Stomach (tissue), 9 donors: Measurements from ENCODE around the gene SYNGR3. TPM values are rescaled to one million over a fixed set of nuclear protein-coding genes. Genes with fewer than 3 reads are reported as not detected.

ENCODE experiments used
- DNase-seq, 2 donors: peaks; one replicate each; pipeline versions ENCODE4 v3.0.0 to v3.0.0-alpha.2; 2013 to 2019
- H3K27ac ChIP-seq, 5 donors: fragments of 200-600 bp in 4 of 5; sonication (generic) in 4 of 5; one replicate each; pipeline ENCODE4 v1.5.1; 2013 to 2019; ENCODE audit warnings: mild to moderate bottlenecking in 1 of 5, moderate library complexity in 1 of 5
- H3K27me3 ChIP-seq, 3 donors: fragments of 200-600 bp; sonication (generic); one replicate each; pipeline ENCODE4 v1.5.1; 2017 to 2019; ENCODE audit warnings: mixed run types in 1 of 3
- H3K36me3 ChIP-seq, 4 donors: fragments of 200-600 bp; sonication (generic); 1 replicate in 3 of 4; 2 replicates in 1 of 4; pipeline ENCODE4 v1.5.1; 2016 to 2019
- H3K4me1 ChIP-seq, 4 donors: fragments of 200-600 bp; sonication (generic); one replicate each; pipeline ENCODE4 v1.5.1; 2016 to 2019
- H3K4me3 ChIP-seq, 4 donors: fragments of 200-600 bp; sonication (generic) in 3 of 4; one replicate each; pipeline ENCODE4 v1.5.1; 2016 to 2019; ENCODE audit warnings: mild to moderate bottlenecking in 1 of 4
- H3K9me3 ChIP-seq, 4 donors: fragments of 200-600 bp; sonication (generic); one replicate each; pipeline ENCODE4 v1.5.1; 2016 to 2019
- CTCF ChIP-seq, 7 experiments: fragments of 450-650 bp in 4 of 7; fragments of 200-600 bp in 3 of 7; sonication (generic) in 3 of 7; IDR thresholded peaks; one replicate each; pipeline ENCODE4 v1.5.1; 2016 to 2019; ENCODE audit warnings: antibody characterized with exemption in 7 of 7, control low read depth in 2 of 7, mild to moderate bottlenecking in 1 of 7
- EP300 ChIP-seq: sonication (generic); formaldehyde crosslinking; IDR thresholded peaks from one replicate; pipeline ENCODE4 v1.6.1; 2017; ENCODE audit warnings: antibody characterized with exemption
- POLR2A ChIP-seq, 4 donors: fragments of 450-650 bp; IDR thresholded peaks; one replicate each; pipeline ENCODE4 v1.6.1; 2016; ENCODE audit warnings: antibody characterized with exemption in 4 of 4, control low read depth in 2 of 4, mild to moderate bottlenecking in 1 of 4, moderate library complexity in 1 of 4
- POLR2AphosphoS5 ChIP-seq, 3 donors: sonication (generic); formaldehyde crosslinking; IDR thresholded peaks; one replicate each; pipeline ENCODE4 v1.6.1; 2016; ENCODE audit warnings: antibody characterized with exemption in 3 of 3
- whole genome bisulfite sequencing, 5 donors: extraction: QIAGEN DNeasy Blood & Tissue Kit in 3 of 5; methylation state at CpG; one replicate each; pipeline versions ENCODE4 v1.1.5 to v1.1.7; 2013 to 2018; 5-methylcytosine and 5-hydroxymethylcytosine counted together
- intact Hi-C: fragments of 100-400 bp; cut with DNase I; formaldehyde crosslinking; loops from one replicate; pipeline ENCODE4 v1.15.1; 2023; ENCODE audit warnings: low total_unique reads
- polyA plus RNA-seq, 3 donors: library from polyadenylated mRNA; stranded (reverse); fragments of 200-250 nt; gene quantifications; one replicate each; pipeline ENCODE4 v1.2.3, GENCODE V29; 2013
- total RNA-seq, 5 donors: library from RNA; depleted of rRNA; stranded (reverse); fragments of >200 nt; gene quantifications; one replicate each; pipeline versions ENCODE4 v1.1.0 to v1.2.3, GENCODE V29; 2014 to 2016
- donor health status: healthy with polysubstance abuse.
- donor health status: Bipolar disorder and iron deficiency.
- donor health status: healthy.

Gene SYNGR3
- total and polyA plus RNA-seq, 8 donors: 1.3 to 1.7 TPM; not detected in 6

- Histone ChIP-seq H3K4me3 (peak overlapping the region; percentile 75 to 90 (median 83)), H3K9me3 (no peaks in the 10 kb centered on the region), H3K36me3 (peaks cover 23 to 31% (median 26%) of the 10 kb centered on the region in 4 donors), H3K27ac (peak overlapping the region; percentile 94 to 98 (median 97)), H3K4me1 (peaks cover 36 to 58% (median 41%) of the 10 kb centered on the region in 4 donors), H3K27me3 (no peaks in the 10 kb centered on the region)
- TF ChIP-seq CTCF (IDR thresholded peaks at IDR 0.05): no peak
- no peak for TF ChIP-seq POLR2AphosphoS5 (IDR thresholded peaks at IDR 0.05)
- no peak for TF ChIP-seq EP300
- no peak for TF ChIP-seq POLR2A (IDR thresholded peaks at IDR 0.05)
- intact Hi-C loops: no loop called here
- 14 to 18% (median 17%) methylated on average over 24 of the region's 24 CpGs for WGBS, 5 donors
- DNase-seq: no peak
These were observed 24.3 kb upstream of the SYNGR3 start for GRCh38 chr16:1965396-1966001.

GRCh38 chr16:1966460-1966859 is 23.3 kb upstream of the SYNGR3 start, which contains the start of gene RNF151:
Gene RNF151, plus strand, starts transcription at chr16:1966856. Its CDS starts 26 bp downstream, at chr16:1966882.
- H3K27ac ChIP-seq: peak within 1 kb of the TSS; percentile 94 to 98 (median 97)
- peak within 1 kb of the TSS; percentile 75 to 90 (median 83) for H3K4me3 ChIP-seq
- H3K9me3 ChIP-seq: no peaks in the 10 kb centered on the region
- TF ChIP-seq POLR2A (IDR thresholded peaks at IDR 0.05) (no peak), EP300 (no peak), POLR2AphosphoS5 (IDR thresholded peaks at IDR 0.05) (no peak), CTCF (IDR thresholded peaks at IDR 0.05) (no peak)
- peaks cover 18 to 27% (median 21%) of the 10 kb centered on the region in 4 donors for H3K36me3 ChIP-seq
- WGBS, 5 donors: 91 to 99% (median 97%) methylated on average over 3 to 6 of the region's 6 CpGs
- intact Hi-C loops: no loop called here
- no peak for DNase-seq
- H3K4me1 ChIP-seq: peaks cover 38 to 58% (median 42%) of the 10 kb centered on the region in 4 donors
- no peaks in the 10 kb centered on the region for H3K27me3 ChIP-seq

DNA sequence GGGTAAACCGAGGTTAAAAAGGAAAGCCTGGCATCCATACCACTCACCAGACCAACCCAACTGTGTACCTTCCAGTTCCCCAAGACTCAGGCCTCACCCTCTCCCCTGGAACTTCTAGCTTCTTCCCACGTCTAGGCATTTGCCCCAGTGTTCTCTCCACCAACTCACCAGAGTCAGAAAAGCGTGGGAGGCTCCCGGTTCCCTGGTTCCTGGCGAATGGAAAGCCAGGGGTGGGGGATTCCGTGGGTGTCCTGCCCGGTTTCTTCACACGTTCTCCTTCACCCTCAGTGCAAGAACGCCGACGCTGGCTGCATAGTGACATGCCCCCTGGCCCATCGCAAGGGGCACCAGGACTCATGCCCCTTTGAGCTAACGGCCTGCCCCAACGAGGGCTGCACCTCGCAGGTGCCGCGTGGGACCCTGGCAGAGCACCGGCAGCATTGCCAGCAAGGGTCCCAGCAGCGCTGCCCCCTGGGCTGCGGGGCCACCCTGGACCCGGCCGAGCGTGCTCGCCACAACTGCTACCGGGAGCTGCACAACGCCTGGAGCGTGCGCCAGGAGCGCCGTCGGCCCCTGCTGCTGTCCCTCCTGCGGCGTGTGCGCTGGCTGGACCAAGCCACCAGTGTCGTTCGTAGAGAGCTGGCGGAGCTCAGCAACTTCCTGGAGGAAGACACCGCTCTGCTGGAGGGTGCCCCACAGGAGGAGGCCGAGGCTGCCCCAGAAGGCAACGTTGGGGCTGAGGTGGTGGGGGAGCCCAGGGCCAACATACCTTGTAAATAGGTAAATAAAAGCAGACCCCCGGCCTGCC is 21.4 kb upstream of the SYNGR3 start:
- TF ChIP-seq POLR2AphosphoS5 (IDR thresholded peaks at IDR 0.05): no peak
- no peaks in the 10 kb centered on the region for H3K9me3 ChIP-seq
- no peak for DNase-seq

DNA sequence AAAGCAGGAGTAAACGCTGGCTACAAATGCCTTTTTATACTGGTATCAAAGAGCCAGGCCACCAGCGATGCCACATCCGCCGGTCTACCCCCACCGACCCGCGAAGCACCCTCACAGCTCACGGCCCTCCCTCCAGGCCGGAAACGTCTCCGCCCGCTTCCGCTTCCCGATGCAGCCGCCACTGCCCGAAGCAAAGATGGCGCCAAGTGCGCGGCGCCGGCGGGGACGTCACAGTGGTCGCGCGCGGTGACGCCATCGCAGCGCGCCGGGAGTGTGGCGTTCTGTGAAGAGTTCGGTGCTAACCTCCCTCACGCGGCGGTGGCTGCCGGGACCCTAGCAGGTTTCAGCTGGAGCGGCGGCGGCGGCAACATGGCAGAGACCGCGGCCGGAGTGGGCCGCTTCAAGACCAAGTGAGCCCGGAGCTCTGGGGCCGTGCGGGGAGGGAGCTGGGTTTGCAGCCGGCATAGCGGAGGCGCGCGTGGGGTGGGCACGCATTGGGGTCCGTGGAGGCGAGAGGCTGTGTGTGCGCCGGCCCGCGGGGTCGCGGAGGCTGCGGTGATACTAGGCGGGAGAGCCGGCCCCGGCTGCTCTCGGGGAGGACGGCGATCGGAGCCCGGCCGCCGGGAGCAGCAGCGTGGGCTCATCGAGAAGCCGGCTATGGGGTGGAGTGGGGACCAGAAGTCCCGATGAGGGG is 17.8 kb upstream of the SYNGR3 start, which contains the start of gene TBL3:
TSS of gene TBL3 (plus strand) at position 258 of the 694 bp plus-strand sequence. CDS start at position 370, 112 bp downstream.
- peaks cover 0 to 28% (median 0%) of the 10 kb centered on the region in 3 donors for H3K27me3 ChIP-seq
- 0 to 1% (median 0%) methylated on average over 33 to 78 of the region's 78 CpGs for WGBS, 5 donors
- H3K9me3 ChIP-seq: no peaks in the 10 kb centered on the region
- peaks cover 28 to 34% (median 32%) of the 10 kb centered on the region in 4 donors for H3K36me3 ChIP-seq
- peak within 1 kb of the TSS; percentile 97 to 100 (median 100) for H3K4me3 ChIP-seq
- H3K4me1 ChIP-seq: peaks cover 20 to 41% (median 31%) of the 10 kb centered on the region in 4 donors
- peak within 1 kb of the TSS; percentile 92 to 96 (median 94) for H3K27ac ChIP-seq
- TF ChIP-seq EP300: no peak
- TF ChIP-seq POLR2AphosphoS5 (IDR thresholded peaks at IDR 0.05): peak; percentile 98 to 100 (median 99)
- peak in 2 of 4 donors; percentile 83 to 89 for TF ChIP-seq POLR2A (IDR thresholded peaks at IDR 0.05)
- peak in 1 of 7 experiments; percentile 33 for TF ChIP-seq CTCF (IDR thresholded peaks at IDR 0.05)
- DNase-seq: peak; percentile 94 to 98
- intact Hi-C loops: no loop called here

More for the DNA sequence above, 21.4 kb upstream of the SYNGR3 start:
- intact Hi-C loops: no loop called here
- Histone ChIP-seq H3K4me1 (peaks cover 34 to 52% (median 43%) of the 10 kb centered on the region in 4 donors), H3K4me3 (no peak overlapping the region), H3K27me3 (no peaks in the 10 kb centered on the region), H3K36me3 (peaks cover 0 to 8% (median 2%) of the 10 kb centered on the region in 4 donors), H3K27ac (no peak overlapping the region)
- 85 to 93% (median 89%) methylated on average over 33 to 41 of the region's 41 CpGs for WGBS, 5 donors
